Stimulated activated CD4-positive, alpha-beta T cell treated with anti-CD3 and anti-CD28 coated beads, TNF-alpha, amount 100 ng/mL, for 1 hour (primary cell): ENCODE data around the gene SLC39A5.
A peak's percentile ranks its signal among the peaks of the same experiment; 100 is the strongest.

Source experiments
- DNase-seq, 3 donors: peaks; one replicate each; pipeline ENCODE4 v3.0.0-alpha.2; 2020; ENCODE audit warnings: low read depth in 3 of 3, low spot score in 1 of 3

Gene SLC39A5

GRCh38 chr12:56213878-56214277 lies 16.0 kb upstream of the SLC39A5 start:
- DNase-seq: no peak

- no peak for DNase-seq
Observed at GRCh38 chr12:56216461-56216860, 13.4 kb upstream of the SLC39A5 start.

- no peak for DNase-seq
Observed at GRCh38 chr12:56219840-56220239, 10.0 kb upstream of the SLC39A5 start.

GRCh38 chr12:56220611-56221231 lies 9.1 kb upstream of the SLC39A5 start:
- DNase-seq: no peak

GRCh38 chr12:56221232-56221756 lies 8.6 kb upstream of the SLC39A5 start:
- no peak for DNase-seq

- DNase-seq: peak; percentile 79 to 86 (median 84)
Observed at GRCh38 chr12:56221757-56222530, 7.9 kb upstream of the SLC39A5 start, which contains the start of gene RNF41. Gene RNF41 (minus strand): TSS chr12:56221922. CDS start chr12:56214047, 7,875 bp downstream.

GRCh38 chr12:56222531-56222895 lies 7.3 kb upstream of the SLC39A5 start:
- DNase-seq: no peak

- no peak for DNase-seq
Observed at GRCh38 chr12:56223571-56224101, 6.2 kb upstream of the SLC39A5 start.

- DNase-seq: peak; percentile 77 to 83 (median 80)
Observed at GRCh38 chr12:56224102-56224701, 5.6 kb upstream of the SLC39A5 start, which contains the start of gene NABP2. Gene NABP2 (plus strand): TSS chr12:56224342. CDS start chr12:56224857, 515 bp downstream.

GRCh38 chr12:56224954-56225353 lies 4.9 kb upstream of the SLC39A5 start:
- DNase-seq: no peak

GRCh38 chr12:56229082-56229481 lies 769 bp upstream of the SLC39A5 start:
- DNase-seq: no peak

- no peak for DNase-seq
Observed at GRCh38 chr12:56230432-56231183, 757 bp downstream of the SLC39A5 start.

- no peak for DNase-seq
Observed at GRCh38 chr12:56231184-56231582, 1.3 kb downstream of the SLC39A5 start.

- no peak for DNase-seq
Observed at GRCh38 chr12:56234746-56235436, 5.0 kb downstream of the SLC39A5 start.

GRCh38 chr12:56236091-56236490 lies 6.2 kb downstream of the SLC39A5 start:
- DNase-seq: no peak

GRCh38 chr12:56236985-56237384 lies 7.1 kb downstream of the SLC39A5 start:
- DNase-seq: no peak

- DNase-seq: no peak
Observed at GRCh38 chr12:56237552-56237951, 7.7 kb downstream of the SLC39A5 start.

- DNase-seq: no peak
Observed at GRCh38 chr12:56241424-56242303, 11.8 kb downstream of the SLC39A5 start.

- DNase-seq: no peak
Observed at GRCh38 chr12:56242986-56243385, 13.1 kb downstream of the SLC39A5 start.
